GM12864 (cell line): Measurements from ENCODE around the gene ZNF398.

Experiments
- DNase-seq: peaks from one replicate; pipeline ENCODE4 v3.0.0-alpha.2; 2011; ENCODE audit warnings: low read depth
- H3K4me3 ChIP-seq: 2 replicates; pipeline ENCODE4 v1.5.1; 2011; ENCODE audit warnings: mild to moderate bottlenecking, low read depth, low read length, control low read depth
- TF ChIP-seq, protein P1 (sequence below): IDR thresholded peaks from 2 replicates; pipeline ENCODE4 v1.5.1; 2011; ENCODE audit warnings: low read depth, mild to moderate bottlenecking, moderate library complexity, low read length, control low read depth, inconsistent platforms; ENCODE audit errors: missing control alignments

ZNF398 gene

DNA sequence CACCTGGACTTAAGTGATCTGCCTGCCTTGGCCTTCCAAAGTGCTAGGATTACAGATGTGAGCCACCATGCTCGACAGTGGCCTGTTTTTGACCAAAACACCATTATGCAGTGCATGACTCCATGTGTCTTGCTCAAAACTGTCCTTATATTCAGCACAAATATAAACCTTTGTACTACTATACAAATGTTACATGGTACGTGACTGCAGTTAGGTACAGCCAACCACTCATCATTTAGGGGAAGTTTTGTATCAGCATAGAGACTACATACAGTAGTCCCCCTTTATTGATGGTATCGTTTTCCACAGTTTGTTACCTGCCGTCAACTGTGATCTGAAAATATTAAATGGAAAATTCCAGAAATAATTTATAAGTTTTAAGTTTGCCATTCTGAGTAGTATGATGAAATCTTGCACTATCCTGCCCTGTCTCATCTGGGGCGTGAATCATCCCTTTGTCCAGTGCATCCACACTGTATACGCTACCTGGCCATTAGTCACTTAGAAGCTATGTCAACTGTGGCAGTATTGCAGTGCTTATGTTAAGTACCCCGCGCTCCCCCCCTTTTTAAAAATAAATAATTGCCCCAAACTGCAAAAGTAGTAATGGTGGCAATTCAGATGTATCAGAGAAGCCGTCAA, 24.8 kb downstream of the ZNF398 start:
- TF ChIP-seq, protein P1, sequence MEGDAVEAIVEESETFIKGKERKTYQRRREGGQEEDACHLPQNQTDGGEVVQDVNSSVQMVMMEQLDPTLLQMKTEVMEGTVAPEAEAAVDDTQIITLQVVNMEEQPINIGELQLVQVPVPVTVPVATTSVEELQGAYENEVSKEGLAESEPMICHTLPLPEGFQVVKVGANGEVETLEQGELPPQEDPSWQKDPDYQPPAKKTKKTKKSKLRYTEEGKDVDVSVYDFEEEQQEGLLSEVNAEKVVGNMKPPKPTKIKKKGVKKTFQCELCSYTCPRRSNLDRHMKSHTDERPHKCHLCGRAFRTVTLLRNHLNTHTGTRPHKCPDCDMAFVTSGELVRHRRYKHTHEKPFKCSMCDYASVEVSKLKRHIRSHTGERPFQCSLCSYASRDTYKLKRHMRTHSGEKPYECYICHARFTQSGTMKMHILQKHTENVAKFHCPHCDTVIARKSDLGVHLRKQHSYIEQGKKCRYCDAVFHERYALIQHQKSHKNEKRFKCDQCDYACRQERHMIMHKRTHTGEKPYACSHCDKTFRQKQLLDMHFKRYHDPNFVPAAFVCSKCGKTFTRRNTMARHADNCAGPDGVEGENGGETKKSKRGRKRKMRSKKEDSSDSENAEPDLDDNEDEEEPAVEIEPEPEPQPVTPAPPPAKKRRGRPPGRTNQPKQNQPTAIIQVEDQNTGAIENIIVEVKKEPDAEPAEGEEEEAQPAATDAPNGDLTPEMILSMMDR: no peak

DNA sequence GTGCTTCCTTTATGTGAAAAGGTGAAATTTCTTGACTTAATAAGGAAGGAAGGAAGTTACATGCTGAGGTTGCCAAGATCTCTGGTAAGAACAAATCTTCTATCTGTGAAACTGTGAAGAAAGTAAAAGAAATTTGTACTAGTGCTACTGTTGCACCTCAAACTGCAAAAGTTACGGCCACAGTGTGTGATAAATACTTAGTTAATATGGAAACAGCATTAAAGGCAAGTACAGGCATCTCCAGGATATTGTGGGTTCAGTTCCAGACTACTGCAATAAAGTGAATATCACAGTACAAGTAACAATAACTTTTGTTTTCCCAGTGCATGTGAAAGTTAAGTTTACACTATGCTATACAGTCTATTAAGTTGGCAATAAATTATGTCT, 25.3 kb downstream of the ZNF398 start:
- no peak for DNase-seq
- TF ChIP-seq, protein P1: no peak
- no peak overlapping the region for H3K4me3 ChIP-seq

More for the DNA sequence above, 24.8 kb downstream of the ZNF398 start:
- DNase-seq: no peak
- no peak overlapping the region for H3K4me3 ChIP-seq

DNA sequence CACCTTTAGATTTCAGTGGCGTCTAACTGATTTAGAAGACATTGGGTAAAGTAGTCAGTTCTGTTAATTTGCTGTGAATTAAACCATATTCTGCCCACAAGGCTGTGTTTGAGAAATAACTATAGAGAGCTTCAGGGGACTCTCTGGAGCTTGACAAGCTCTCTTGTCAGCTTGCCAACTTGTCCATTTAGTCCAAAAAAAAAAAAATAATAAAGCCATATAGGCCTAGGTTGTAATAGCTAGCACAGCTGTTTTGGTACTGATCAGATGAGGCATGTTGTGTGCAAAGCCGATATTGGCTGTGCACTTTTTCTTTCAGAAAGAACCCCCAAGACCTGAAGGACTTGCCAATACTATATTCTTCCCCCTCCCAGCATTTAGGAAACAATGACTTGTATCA, 27.9 kb downstream of the ZNF398 start:
- DNase-seq: no peak
- no peak overlapping the region for H3K4me3 ChIP-seq
- TF ChIP-seq, protein P1: no peak

DNA sequence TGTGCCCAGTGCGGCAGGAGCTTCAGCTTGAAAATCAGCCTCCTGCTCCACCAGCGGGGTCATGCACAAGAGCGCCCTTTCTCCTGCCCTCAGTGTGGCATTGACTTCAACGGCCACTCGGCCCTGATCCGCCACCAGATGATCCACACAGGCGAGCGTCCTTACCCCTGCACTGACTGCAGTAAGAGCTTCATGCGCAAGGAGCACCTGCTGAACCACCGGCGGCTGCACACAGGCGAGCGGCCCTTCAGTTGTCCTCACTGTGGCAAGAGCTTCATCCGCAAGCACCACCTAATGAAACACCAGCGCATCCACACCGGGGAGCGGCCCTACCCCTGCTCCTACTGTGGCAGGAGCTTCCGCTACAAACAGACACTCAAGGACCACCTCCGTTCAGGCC, 32.0 kb downstream of the ZNF398 start:
- TF ChIP-seq, protein P1: no peak
- H3K4me3 ChIP-seq: no peak overlapping the region
- no peak for DNase-seq

DNA sequence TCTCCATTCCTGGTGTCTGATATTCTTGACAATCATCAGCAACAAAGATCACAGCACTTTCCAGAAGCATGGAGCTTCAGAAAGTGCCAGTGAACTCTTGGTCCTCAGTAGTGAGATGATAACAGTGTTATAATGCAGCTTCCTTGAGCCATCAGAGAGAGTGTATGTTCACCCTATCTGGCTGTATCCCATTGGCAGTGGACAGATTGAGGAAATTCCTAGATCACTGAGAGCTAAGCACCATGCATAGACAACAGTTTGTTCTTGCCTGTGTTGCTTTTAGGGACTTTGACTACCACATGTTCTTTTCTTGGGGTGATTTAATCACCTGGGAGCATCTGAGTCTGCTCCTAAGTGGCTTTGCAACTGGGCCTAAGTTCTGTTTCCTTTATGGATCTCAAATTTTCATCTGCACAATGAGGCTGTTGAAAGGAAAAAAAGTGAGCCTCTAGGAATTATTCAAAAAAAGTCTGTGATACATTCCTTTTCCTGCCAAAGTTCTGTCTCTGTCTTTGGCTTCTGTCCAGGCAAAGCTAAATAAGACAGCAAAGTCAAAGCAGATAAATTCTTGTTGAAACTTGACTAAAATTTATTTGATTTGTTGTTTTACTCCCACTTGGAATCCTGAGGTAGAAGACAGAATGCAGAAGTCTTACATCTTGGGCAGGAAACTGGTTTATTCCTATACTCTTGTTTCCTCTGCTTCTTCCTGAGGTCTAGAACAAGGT, 33.6 kb downstream of the ZNF398 start:
- no peak overlapping the region for H3K4me3 ChIP-seq
- TF ChIP-seq, protein P1: no peak
- DNase-seq: no peak

DNA sequence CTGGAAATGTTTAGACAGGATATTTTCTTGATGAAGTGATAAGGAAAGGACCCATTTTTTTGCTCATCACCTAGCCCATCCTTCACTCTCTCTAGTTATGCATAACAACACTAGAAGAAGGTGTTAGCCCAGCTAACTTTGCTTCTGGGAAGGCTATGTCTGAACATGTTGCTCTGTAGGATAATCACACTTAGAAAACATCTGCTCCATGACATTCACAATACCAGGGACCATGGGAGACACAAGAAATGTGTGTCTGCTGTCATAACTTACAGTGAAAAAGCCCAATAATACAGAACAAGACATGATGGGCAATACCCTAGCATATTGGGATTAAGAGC, 34.2 kb downstream of the ZNF398 start:
- TF ChIP-seq, protein P1: no peak

DNA sequence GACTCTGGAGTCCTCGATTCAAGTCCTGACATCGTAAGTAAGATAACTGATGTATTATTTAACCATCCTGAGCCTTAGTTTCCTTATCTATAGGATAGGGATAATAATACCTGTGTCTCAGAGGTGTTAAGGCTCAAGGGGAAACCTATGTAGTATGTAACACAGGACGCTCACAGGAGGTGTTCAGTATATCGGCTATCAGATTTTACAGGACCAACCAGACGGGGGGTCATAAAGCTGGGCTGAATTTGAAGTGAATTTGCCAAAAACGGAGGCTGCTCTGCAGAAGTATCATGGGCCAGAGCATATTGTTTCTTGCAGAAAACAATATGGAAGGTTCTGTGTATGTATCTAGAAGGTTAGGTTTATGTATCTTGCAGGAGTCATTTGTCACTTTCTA, 37.0 kb downstream of the ZNF398 start:
- no peak overlapping the region for H3K4me3 ChIP-seq
- TF ChIP-seq, protein P1: no peak
- no peak for DNase-seq

More for the DNA sequence above, 34.2 kb downstream of the ZNF398 start:
- H3K4me3 ChIP-seq: no peak overlapping the region
- DNase-seq: no peak
